Forelimb muscle (tissue), 1 donor: Measurements from ENCODE around the gene NDNF. TPM values are rescaled to one million over a fixed set of nuclear protein-coding genes. Genes with fewer than 3 reads are reported as not detected.

Source experiments
- DNase-seq: peaks from one replicate; pipeline ENCODE4 v3.0.0-alpha.2; 2013; ENCODE audit warnings: low read depth
- polyA plus RNA-seq: library from polyadenylated mRNA; unstranded; fragments of 120-200 nt; gene quantifications from one replicate; pipeline ENCODE4 v1.2.1, GENCODE V29; 2013; ENCODE audit not compliant: insufficient read length

The NDNF gene
- polyA plus RNA-seq: 6.7 TPM

DNA sequence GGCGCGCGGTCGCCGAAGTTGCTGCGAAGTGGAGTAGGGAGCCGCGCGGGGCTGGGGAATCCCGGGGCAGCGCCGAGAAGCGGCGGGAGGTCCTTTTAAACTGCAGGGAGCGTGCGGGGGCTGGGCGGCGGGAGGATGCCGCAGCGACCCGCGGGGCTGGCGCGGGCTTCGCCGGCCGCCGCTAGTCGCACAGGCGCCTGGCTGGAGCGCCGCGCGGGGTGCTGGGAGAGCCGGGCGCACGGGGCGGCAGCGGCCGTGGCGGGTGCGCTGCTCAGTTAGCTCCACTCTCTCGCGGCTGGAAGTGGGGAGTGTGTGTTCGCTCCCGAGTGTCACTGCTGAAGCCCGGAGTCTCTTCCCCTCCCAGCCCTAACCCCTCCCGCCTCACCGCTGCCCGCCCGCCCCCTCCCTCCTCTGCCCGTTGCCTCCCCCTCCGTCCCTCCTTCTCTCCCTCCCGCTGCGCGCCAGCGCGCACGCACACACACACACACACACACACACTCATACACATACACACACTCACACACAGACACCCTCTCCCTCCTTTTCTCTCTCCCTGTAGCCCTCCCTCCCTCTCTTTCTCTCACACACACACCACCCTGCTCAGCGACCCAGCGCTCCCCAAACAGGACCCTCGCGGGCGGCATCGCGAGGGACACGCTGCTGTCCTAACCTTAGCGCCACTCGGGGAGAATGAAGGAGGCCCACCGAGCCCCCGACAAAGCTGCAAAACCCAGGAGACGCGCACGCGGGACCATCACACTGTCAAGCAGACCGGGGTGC lies at the start of gene NDNF:
TSS of gene NDNF (minus strand) at position 312 of the 780 bp plus-strand sequence. CDS start 26,698 bp downstream, outside the sequence.
- DNase-seq: no peak

DNA sequence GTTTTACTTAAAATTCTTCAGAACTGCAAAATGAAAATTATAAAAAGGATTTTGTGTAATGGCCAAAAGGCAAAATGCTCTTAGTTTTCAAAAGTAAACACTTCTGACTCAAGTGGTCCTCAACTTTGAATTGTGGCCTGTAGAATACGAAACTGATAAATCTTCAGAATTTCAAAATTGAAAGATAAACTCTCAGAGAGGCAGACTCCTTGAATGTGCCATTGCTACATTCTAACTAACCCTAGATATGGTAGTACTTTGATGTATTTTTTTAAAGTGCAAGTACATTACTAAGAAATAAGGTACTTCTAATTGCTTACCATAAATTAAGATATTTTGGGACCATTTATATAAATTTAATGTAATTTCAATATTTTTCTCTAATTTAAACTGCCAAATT lies 47.4 kb upstream of the NDNF start:
- DNase-seq: no peak

GRCh38 chr4:121118344-121118743 lies 46.0 kb upstream of the NDNF start:
- DNase-seq: no peak

GRCh38 chr4:121114756-121115155 lies 42.4 kb upstream of the NDNF start:
- no peak for DNase-seq

- DNase-seq: no peak
Observed at GRCh38 chr4:121112530-121112929, 40.2 kb upstream of the NDNF start.

GRCh38 chr4:121108557-121108956 lies 36.2 kb upstream of the NDNF start:
- no peak for DNase-seq

DNA sequence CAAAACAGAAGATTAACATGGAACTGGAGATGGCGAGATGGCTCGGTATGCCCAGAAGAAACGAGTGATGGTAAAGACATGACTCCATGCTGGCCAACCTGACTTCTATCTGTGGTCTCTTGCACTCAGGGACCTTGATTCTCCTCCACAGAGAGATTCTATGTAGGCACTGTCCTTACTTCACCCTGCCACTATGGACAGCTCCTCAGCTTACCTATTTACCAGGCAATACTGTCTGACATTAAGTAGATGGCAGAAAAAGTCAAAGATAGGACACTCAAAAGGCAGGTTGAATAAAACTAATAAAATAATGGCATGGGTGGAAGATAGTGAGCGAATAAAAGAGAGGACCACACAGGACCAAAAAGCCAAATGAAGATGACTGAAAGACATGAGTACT lies 35.2 kb upstream of the NDNF start:
- DNase-seq: no peak

DNA sequence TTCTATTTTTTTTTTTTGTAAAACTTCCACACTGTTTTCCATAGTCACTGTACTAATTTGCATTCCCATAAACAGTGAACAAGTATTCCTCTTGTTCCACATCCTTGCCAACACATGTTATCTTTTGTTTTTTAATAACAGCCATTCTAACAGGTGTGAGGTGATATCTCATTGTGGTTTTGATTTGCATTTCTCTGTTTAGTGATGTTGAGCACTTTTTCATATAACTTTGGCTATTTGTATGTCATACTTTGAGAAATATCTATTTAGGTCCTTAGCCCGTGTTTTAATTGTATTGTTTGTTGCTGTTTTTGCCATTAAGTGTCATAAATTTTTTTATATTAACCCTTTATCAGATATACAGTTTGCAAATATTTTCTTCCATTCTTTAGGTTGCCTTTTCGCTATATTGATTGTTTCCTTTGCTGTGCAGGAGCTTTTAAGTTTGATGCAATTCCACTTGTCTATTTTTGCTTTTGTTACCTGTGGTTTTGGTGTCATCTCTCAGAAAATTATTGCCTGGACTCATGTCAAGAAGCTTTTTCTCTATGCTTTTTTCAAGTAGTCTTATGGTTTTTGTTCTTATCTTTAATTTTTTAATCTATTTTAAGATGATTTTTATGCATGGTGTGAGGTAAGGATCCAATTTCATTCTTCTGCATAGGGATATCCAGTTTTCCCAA lies 27.9 kb upstream of the NDNF start:
- no peak for DNase-seq

DNA sequence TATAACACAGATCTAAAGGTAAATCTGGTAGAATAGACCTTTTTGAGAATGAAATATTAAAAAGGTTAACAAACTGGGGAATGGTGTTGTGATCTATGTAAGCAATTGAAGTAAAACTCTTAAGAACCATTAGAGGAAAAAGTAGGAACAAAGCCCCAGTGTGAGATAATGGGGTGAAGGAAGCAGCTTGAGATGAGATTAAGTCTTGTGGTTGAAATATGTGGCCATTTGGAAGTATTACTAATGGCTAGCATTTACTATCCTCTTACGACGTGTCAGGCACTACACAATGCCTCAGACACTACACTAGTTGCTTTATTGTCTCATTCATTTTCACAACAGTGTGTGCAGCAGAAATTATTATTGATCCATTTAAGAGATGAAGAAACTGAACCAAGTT lies 25.9 kb upstream of the NDNF start:
- no peak for DNase-seq

- no peak for DNase-seq
Observed at GRCh38 chr4:121096629-121097028, 24.3 kb upstream of the NDNF start.

DNA sequence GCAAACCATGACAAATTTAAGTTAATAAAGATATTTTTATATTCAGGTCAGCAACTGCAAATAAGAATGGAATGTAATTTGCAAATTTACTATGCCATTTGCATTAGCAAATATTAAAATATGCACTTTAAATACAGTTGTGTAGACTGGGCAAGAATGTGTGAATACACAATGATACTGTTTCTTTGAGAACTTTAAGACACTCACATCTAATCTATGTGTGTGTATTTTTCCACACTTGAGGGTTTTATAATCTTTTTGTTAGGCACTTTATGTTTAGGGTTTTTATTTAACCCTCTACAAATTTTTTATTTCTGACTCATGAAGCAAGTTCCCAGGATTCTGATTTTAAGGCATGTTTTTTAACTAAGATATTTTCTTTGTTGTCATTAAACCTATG lies 23.9 kb upstream of the NDNF start:
- DNase-seq: no peak

GRCh38 chr4:121094297-121094966 lies 22.1 kb upstream of the NDNF start:
- DNase-seq: no peak

GRCh38 chr4:121093261-121093660 lies 20.9 kb upstream of the NDNF start:
- DNase-seq: no peak

GRCh38 chr4:121091941-121092340 lies 19.6 kb upstream of the NDNF start:
- no peak for DNase-seq

DNA sequence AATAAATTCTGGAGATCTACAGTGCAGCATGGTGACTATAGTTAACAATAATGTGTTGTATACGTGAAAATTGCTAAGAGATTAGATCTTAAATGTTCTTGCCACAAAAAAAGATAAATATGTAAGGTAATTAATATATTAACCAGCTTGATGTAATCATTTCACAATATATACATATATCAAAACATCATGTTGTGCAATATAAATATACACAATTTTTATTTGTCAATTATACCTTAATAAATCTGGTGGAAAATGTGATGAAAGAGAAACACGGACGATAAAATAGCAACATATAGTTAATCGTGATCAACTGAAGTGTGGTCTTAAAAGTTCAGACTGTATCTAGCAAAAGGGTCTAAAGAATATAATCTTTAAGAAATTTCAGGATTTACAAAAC lies 16.5 kb upstream of the NDNF start:
- no peak for DNase-seq

DNA sequence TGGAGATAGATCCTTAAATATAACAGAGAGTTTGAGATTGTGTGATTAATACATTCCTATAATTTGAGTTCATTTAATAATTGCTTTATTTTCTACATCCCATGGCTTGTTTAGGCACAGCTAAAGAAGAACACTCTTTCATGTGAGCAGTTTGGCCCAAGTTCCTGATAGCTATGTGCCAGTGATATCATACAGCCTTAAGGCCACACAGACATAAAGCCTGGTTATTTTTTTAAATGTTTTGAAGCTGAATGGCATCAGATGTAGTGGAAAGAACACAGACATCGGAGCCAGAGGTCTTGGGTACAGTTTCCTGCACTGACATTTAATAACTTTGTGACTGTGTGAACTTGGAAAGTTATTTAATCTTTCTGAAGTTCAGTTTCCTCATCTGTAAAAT lies 7.0 kb upstream of the NDNF start:
- DNase-seq: no peak

DNA sequence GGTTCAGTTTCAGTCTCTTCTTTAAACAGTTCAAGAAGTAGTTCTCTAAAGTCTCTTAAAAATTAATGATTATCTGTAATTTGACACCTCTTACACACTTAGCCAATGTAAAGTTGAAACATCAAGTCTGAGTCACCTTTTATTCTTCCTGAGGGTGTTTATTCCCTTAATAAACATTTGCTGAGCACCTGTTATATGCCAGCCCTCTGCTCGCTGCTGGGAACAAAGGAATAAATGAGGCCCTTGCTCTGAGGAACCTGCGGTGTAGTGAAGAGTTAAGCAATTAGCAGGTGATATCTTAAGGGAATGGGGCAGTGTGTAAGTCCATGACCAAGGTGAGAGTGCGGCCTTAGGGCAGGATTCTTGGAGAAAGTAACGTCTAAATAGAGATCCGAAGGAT lies 5.2 kb upstream of the NDNF start:
- DNase-seq: no peak

GRCh38 chr4:121076416-121076815 lies 4.1 kb upstream of the NDNF start:
- no peak for DNase-seq

DNA sequence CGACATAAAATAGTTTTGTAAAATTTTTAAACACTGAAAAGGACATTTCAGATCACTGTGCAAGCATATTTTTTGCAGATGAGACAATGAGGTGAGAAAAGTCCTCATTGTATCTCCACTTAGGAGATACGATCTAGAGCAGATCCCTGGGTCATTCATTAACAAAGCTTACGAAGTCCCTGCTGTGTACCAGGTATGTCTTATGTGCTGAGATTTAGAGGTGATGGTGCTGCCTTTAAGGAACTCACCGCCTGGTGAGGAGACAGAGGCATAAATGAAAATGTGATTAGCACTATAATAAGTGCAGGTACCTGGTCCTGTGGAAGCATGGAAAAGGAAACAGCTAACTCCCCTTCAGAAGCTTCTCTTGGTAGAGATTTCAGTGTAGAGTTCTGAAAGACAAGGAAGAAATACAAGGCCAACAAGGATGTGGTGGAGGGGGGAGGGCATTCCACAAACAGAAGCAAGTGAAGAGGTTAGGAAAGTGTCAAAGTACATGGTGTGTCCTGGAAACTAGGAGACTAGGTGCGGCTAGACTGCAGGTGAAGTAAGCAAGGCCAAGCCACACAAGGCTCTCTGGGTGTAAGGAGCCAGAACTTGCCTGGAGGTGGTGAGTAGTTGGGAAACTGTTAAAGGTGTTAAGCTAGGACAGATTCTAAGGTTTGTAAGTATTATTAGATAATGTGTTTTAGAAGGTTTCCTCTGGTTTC lies 1.5 kb upstream of the NDNF start:
- DNase-seq: no peak

GRCh38 chr4:121073004-121073435 lies 685 bp upstream of the NDNF start:
- no peak for DNase-seq

DNA sequence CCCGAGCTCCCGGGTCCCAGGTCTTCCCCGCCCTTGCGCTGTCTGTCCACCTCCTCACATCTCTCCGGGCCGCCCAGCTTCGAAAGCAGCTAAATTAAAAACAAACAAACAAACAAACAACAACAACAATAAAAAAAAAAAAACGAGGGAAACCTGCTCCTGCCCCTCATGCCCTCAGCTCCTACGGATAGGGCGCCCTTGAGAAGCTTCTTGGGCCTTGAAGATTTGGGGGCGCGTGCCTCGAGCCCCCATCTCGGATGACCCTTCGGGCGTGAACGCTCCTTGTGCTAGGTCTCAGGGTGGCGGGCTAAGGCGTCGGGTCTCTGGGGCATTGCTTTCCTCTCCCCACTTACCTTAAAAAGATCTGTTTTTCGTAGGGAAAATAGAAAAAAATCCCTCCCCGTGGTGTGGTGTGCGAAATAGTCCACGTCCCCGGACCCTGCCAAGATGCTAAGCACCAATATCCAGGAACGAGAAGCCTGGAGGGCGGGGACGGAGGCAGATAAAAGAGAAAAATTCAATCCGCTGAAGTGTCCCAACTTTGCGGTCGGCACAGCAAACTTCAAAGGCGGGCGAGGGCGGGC lies 603 bp downstream of the NDNF start:
- DNase-seq: no peak
